OCI-LY7 (cell line): ENCODE results near the gene PCDHGA1. TPM values are rescaled to one million over a fixed set of nuclear protein-coding genes. Genes with fewer than 3 reads are reported as not detected.

Experiments
- BruUV-seq: library from RNA; stranded (reverse); fragments of 400-500 nt; replicated peaks from 2 replicates; lab custom pipeline; 2021; lab: Mats Ljungman, UMichigan
- CTCF ChIA-PET: fragments of 300-600 bp; sonication (Branson Sonifier 250); formaldehyde crosslinking; loops from one replicate; lab custom pipeline; 2022; ENCODE audit warnings: antibody characterized with exemption; ENCODE audit not compliant: unreplicated experiment; lab: Charles Lee
- POLR2A ChIA-PET: fragments of 300-600 bp; sonication (Branson Sonifier 250); formaldehyde crosslinking; loops from one replicate; lab custom pipeline; 2022; ENCODE audit warnings: antibody characterized with exemption; lab: Charles Lee
- DNase-seq: peaks from one replicate; pipeline ENCODE4 v3.0.0-alpha.2; 2015; ENCODE audit warnings: low spot score
- H2AFZ ChIP-seq: fragments of 200-600 bp; sonication (generic), shearing (Covaris generic); 2 replicates; pipeline ENCODE4 v1.6.1; 2014; ENCODE audit warnings: mild to moderate bottlenecking, antibody characterized with exemption, low read length, moderate library complexity
- H3K27ac ChIP-seq: fragments of 200-600 bp; sonication (generic); 2 replicates; pipeline ENCODE4 v1.5.1; 2014; ENCODE audit warnings: mixed run types, low read depth, mild to moderate bottlenecking, moderate library complexity, low read length, inconsistent platforms; ENCODE audit not compliant: poor library complexity, severe bottlenecking
- H3K36me3 ChIP-seq: fragments of 200-600 bp; sonication (generic); 2 replicates; pipeline ENCODE4 v1.6.1; 2014; ENCODE audit warnings: mild to moderate bottlenecking, antibody characterized with exemption, low read length, moderate library complexity, mixed read lengths; ENCODE audit not compliant: insufficient read depth
- H3K4me1 ChIP-seq: fragments of 200-600 bp; sonication (generic); 2 replicates; pipeline ENCODE4 v1.5.1; 2014; ENCODE audit warnings: mild to moderate bottlenecking, low read length; ENCODE audit not compliant: insufficient read depth, poor library complexity, severe bottlenecking
- H3K4me2 ChIP-seq: fragments of 200-600 bp; sonication (generic); 2 replicates; pipeline ENCODE4 v1.6.1; 2014; ENCODE audit warnings: mild to moderate bottlenecking, low read length
- H3K4me3 ChIP-seq: fragments of 200-600 bp; sonication (generic); 2 replicates; pipeline ENCODE4 v1.5.1; 2014; ENCODE audit warnings: mild to moderate bottlenecking, low read depth, low read length; ENCODE audit not compliant: poor library complexity, severe bottlenecking
- H3K79me2 ChIP-seq: fragments of 200-600 bp; sonication (generic); 2 replicates; pipeline ENCODE4 v1.6.1; 2016; ENCODE audit warnings: low read depth, mild to moderate bottlenecking, low read length, moderate library complexity, mixed read lengths; ENCODE audit not compliant: insufficient read depth
- H3K9me2 ChIP-seq: fragments of 200-600 bp; sonication (generic); 2 replicates; pipeline ENCODE4 v1.6.1; 2016; ENCODE audit warnings: mild to moderate bottlenecking, low read length, mixed read lengths; ENCODE audit not compliant: insufficient read depth
- H3K9me3 ChIP-seq: fragments of 200-600 bp; sonication (generic); 2 replicates; pipeline ENCODE4 v1.6.1; 2014; ENCODE audit warnings: mild to moderate bottlenecking, mixed run types, low read length, mixed read lengths
- H4K20me1 ChIP-seq: fragments of 200-600 bp; sonication (generic); 2 replicates; pipeline ENCODE4 v1.6.1; 2014; ENCODE audit warnings: mild to moderate bottlenecking, antibody characterized with exemption, low read length, moderate library complexity, mixed read lengths; ENCODE audit not compliant: insufficient read depth
- EZH2phosphoT487 ChIP-seq: fragments of 200-600 bp; sonication (generic); IDR thresholded peaks from 2 replicates; pipeline ENCODE4 v1.6.1; 2018; ENCODE audit warnings: low read depth, borderline replicate concordance, mild to moderate bottlenecking, mixed run types, antibody characterized with exemption, low read length, moderate library complexity, mixed read lengths
- intact Hi-C: fragments of 100-400 bp; cut with micrococcal nuclease; formaldehyde crosslinking; loops from one replicate; pipeline ENCODE4 v1.10.0; 2022; ENCODE audit not compliant: unreplicated experiment
- total RNA-seq, 2 experiments: library from RNA; depleted of rRNA in 1 of 2; stranded (reverse); fragments of >200 nt in 1 of 2; shearing (Covaris generic) in 1 of 2; gene quantifications; 2 replicates each; pipeline ENCODE4 v1.2.3, GENCODE V29; 2014 to 2022
- TF ChIP-seq, protein P1 (sequence below): fragments of 200-600 bp; sonication (generic); conservative IDR thresholded peaks from 2 replicates; pipeline ENCODE4 v1.5.1; 2014; ENCODE audit warnings: mild to moderate bottlenecking, antibody characterized with exemption, low read length, moderate library complexity, mixed read lengths

The PCDHGA1 gene
- total RNA-seq, 2 experiments from 2014 or later, result 1.3 to 1.9 TPM

DNA sequence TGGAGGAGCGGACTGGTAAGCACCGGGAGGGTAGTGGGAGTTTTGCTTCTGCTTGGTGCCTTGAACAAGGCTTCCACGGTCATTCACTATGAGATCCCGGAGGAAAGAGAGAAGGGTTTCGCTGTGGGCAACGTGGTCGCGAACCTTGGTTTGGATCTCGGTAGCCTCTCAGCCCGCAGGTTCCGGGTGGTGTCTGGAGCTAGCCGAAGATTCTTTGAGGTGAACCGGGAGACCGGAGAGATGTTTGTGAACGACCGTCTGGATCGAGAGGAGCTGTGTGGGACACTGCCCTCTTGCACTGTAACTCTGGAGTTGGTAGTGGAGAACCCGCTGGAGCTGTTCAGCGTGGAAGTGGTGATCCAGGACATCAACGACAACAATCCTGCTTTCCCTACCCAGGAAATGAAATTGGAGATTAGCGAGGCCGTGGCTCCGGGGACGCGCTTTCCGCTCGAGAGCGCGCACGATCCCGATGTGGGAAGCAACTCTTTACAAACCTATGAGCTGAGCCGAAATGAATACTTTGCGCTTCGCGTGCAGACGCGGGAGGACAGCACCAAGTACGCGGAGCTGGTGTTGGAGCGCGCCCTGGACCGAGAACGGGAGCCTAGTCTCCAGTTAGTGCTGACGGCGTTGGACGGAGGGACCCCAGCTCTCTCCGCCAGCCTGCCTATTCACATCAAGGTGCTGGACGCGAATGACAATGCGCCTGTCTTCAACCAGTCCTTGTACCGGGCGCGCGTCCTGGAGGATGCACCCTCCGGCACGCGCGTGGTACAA, 146.0 kb downstream of the PCDHGA1 start:
- TF ChIP-seq, protein P1, sequence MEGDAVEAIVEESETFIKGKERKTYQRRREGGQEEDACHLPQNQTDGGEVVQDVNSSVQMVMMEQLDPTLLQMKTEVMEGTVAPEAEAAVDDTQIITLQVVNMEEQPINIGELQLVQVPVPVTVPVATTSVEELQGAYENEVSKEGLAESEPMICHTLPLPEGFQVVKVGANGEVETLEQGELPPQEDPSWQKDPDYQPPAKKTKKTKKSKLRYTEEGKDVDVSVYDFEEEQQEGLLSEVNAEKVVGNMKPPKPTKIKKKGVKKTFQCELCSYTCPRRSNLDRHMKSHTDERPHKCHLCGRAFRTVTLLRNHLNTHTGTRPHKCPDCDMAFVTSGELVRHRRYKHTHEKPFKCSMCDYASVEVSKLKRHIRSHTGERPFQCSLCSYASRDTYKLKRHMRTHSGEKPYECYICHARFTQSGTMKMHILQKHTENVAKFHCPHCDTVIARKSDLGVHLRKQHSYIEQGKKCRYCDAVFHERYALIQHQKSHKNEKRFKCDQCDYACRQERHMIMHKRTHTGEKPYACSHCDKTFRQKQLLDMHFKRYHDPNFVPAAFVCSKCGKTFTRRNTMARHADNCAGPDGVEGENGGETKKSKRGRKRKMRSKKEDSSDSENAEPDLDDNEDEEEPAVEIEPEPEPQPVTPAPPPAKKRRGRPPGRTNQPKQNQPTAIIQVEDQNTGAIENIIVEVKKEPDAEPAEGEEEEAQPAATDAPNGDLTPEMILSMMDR, result no peak
- TF ChIP-seq EZH2phosphoT487, result no peak
- TSS peak; percentile 69 for BruUV-seq
- Histone ChIP-seq H3K36me3 (peaks cover 22% of the 10 kb centered on the region; the same call in 1 of the 2 replicates), H3K4me3 (peak overlapping the region; percentile 79), H3K27ac (peak overlapping the region; percentile 50), H3K9me2 (no peaks in the 10 kb centered on the region), H3K4me2 (peak overlapping the region; percentile 84), H4K20me1 (no peaks in the 10 kb centered on the region), H3K4me1 (peaks cover 58% of the 10 kb centered on the region), H3K9me3 (no peaks in the 10 kb centered on the region), H2AFZ (peak overlapping the region; percentile 97; the same call in 1 of the 2 replicates), H3K79me2 (peaks cover 50% of the 10 kb centered on the region)
- peak; percentile 43 for DNase-seq
- POLR2A ChIA-PET, result interaction anchor here (0.5 to 8.0 kb wide), 14 partner anchors 12 to 88 kb away, joined by 3 to 108 read pairs (median 6); no protein-coding TSS in a partner anchor
- CTCF ChIA-PET, result interaction anchor here (0.6 to 3.8 kb wide), 13 partner anchors 9 to 87 kb away, joined by 3 to 23 read pairs (median 5); partner anchors contain the start of gene PCDHGA12
- intact Hi-C loops, result loop anchor here (5.0 kb wide), 1 partner anchor 114 kb away; the partner anchor contains the start of gene PCDHGA5

DNA sequence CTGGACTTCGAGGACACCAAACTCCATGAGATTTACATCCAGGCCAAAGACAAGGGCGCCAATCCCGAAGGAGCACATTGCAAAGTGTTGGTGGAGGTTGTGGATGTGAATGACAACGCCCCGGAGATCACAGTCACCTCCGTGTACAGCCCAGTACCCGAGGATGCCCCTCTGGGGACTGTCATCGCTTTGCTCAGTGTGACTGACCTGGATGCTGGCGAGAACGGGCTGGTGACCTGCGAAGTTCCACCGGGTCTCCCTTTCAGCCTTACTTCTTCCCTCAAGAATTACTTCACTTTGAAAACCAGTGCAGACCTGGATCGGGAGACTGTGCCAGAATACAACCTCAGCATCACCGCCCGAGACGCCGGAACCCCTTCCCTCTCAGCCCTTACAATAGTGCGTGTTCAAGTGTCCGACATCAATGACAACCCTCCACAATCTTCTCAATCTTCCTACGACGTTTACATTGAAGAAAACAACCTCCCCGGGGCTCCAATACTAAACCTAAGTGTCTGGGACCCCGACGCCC, 146.8 kb downstream of the PCDHGA1 start:
- peaks cover 57% of the 10 kb centered on the region for H3K79me2 ChIP-seq
- H3K4me1 ChIP-seq, result peaks cover 65% of the 10 kb centered on the region
- CTCF ChIA-PET, result interaction anchor here (0.9 to 3.8 kb wide), 8 partner anchors 8 to 86 kb away, joined by 3 to 23 read pairs (median 6); partner anchors contain the start of gene PCDHGA12
- no peaks in the 10 kb centered on the region for H3K9me3 ChIP-seq
- DNase-seq, result no peak
- no peaks in the 10 kb centered on the region for H3K9me2 ChIP-seq
- H3K4me2 ChIP-seq, result peak overlapping the region; percentile 84
- TF ChIP-seq EZH2phosphoT487, result no peak
- TF ChIP-seq, protein P1, result no peak
- POLR2A ChIA-PET, result interaction anchor here (0.7 to 8.0 kb wide), 12 partner anchors 13 to 159 kb away, joined by 3 to 108 read pairs (median 12); no protein-coding TSS in a partner anchor
- no TSS peak for BruUV-seq
- H3K4me3 ChIP-seq, result peak overlapping the region; percentile 79
- no peak overlapping the region for H3K27ac ChIP-seq
- peaks cover 24% of the 10 kb centered on the region; the same call in 1 of the 2 replicates for H3K36me3 ChIP-seq
- intact Hi-C loops, result loop anchor here (5.0 kb wide), 1 partner anchor 115 kb away; the partner anchor contains the start of gene PCDHGA5
- no peak overlapping the region for H2AFZ ChIP-seq
- no peaks in the 10 kb centered on the region for H4K20me1 ChIP-seq
